Measurements from ENCODE around the gene ARHGAP42.
"Not testable (repeated sequence)": the region's sequence is repeated elsewhere in the genome, so short reads cannot be mapped to it uniquely, and the experiment has no call there.

- not testable (repeated sequence) for TF ChIP-seq CTCF (IDR thresholded peaks at IDR 0.05; ENCODE audit: insufficient read depth, low read length, poor library complexity, severe bottlenecking); EZH2phosphoT487 (conservative IDR thresholded peaks at IDR 0.05; ENCODE audit: low read length)
Measured at GRCh38 chr11:100895976-100896375, 208.9 kb downstream of the ARHGAP42 start.

Measured in SU-DHL-6 (cell line).